ENCODE results near the gene SHC3.

SHC3 gene

GRCh38 chr9:89183146-89183545 lies 4.5 kb upstream of the SHC3 start:
- DNase-seq, result no peak

DNA sequence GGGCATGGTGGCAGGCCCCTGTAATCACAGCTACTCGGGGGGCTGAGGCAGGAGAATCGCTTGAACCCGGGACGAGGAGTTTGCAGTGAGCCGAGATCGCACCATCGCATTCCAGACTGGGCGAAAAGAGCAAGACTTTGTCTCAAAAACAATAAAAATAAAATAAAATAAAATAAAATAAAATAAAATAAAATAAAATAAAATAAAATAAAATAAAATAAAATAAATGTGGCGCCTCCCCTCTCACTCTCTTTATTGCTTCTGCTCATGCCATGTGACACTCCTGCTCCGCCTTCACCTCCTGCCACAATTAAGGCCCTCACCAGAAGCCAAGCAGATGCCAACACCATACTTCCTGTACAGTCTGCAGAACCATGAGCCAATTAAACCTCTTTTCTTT lies 3.8 kb upstream of the SHC3 start:
- DNase-seq, result no peak

- no peak for DNase-seq
Measured at GRCh38 chr9:89179895-89180734, 1.5 kb upstream of the SHC3 start.

DNA sequence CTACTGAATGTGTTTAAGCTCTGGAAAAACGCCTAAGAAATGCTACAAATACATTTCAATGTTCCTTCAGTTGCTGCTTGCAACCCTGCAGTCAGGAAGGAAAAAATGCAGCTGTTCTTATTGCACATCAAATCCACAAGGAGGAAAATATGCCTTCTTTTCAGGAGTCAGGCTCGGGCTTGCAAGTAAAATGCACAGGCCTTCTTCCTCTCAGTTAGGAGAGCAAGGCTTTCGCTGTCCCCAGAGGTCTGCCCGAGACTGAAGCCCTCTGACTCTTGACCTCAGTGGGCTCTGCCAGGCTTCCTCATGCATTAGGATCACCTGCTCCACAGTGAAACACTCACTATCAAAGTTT lies 899 bp upstream of the SHC3 start:
- no peak for DNase-seq

DNA sequence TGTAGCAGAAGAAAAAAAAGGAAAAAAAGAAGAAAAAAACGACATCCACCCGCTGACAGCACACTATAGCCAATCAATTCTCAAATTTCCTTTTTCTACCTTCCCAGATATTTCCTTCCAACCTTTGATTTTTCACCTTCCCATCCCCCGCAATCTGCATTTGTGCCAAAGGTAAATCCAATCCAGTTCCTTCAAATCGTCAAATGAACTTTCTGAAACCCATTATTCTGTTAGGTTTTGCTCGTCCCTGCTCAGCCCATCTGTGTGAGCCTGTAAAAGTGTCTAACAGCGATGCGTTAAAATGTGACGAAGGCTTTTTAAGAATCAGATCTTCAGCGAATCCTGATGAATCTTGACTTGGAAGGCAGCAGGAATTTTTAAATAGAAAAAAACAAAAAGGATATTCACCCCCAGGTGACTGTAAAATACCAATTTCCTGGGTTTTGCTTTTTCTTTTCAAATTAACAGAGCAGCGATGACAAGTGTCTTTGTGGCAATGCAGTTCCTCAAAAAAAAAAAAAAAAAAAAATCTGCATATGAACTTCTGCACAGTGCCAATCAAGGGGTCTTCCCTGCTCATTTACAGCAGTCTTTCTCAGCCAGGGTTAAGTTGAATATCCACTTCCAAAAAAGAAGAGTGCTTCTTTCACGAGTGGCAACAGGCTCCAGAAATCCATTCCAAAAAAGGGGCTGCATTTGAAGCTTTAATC lies 367 bp upstream of the SHC3 start:
- DNase-seq, result no peak

DNA sequence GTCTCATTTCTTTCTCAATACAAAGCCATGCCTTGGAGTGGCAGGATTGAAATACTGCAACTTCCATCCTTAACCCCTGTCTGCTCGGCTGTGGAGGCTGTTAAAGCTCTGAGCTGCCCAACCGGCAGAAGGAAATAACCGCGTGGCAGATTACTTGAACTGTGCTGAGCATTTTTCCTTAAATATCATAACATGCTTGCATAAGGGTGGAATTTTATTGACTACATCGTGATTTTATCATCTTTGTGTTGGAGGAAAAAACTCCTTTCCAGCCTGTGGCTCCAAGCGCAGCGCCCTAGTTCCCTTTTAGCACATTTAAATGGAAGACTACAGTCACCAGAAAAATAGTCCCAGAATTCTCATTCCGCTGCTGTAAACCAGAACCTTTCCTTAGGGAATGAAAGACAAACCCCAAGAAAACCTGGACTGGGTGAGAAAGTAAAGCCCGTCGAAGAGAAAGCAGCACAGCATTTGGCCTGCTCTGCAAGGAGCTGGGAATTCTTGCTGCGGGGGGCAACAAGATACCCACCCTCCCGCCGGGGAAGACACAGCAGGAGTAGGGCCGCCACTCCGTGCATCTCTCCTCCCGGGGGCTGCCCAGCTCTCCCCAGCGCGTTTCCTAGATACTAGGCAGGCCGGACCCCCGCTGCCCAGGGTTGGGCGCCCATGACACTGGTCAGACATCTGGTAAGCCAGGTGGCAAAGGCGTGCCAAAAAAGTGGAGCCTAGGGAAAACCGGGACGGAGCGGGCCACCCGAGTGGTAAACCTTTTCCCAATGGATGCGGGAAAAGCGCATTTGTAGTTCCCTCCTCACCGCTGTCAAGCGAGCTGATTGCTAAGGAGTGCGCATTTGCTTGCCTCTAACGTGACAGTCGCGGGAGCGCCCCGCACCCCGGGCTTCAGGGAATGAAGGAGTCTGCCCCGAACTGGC lies 1.3 kb downstream of the SHC3 start:
- no peak for DNase-seq

GRCh38 chr9:89175828-89176261 lies 2.8 kb downstream of the SHC3 start:
- no peak for DNase-seq

- DNase-seq, result no peak
Measured at GRCh38 chr9:89174291-89174690, 4.3 kb downstream of the SHC3 start.

GRCh38 chr9:89173072-89173471 lies 5.5 kb downstream of the SHC3 start:
- DNase-seq, result no peak

DNA sequence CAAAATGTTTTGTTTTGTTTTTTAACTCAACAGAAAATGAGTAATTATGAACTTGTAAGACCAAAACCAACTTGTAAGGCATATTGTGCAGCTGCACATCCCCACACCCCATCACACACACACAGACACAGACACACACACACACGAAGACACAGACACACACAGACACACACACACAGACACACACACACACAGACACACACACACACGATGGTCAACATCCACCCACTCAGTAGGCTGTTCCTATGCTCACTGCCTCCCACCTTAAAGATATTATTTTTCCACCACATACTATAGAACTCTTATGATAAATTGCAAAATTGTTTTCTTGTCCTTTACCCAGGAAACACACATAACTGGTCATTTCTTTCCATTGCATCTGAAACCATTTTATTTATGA lies 6.2 kb downstream of the SHC3 start:
- DNase-seq, result no peak

DNA sequence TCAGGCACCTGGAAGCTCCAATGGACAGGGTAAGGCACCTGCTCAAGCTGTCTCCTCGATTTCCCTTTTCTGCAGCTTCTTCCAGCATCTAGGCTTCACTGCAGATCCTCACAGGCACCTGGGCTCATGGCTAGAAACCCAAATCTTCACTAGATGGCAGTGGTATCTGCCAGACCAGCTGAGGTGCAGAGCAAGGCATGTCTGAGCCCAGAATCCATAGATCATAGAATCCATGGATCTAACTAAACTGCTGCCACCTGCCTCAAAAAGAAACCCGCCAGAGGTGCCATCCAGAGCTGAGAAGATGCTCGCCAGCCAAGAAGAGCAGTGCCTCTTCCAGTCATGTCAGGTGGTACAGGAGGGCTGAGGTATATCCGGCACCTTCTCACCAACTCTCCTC lies 6.9 kb downstream of the SHC3 start:
- no peak for DNase-seq

- no peak for DNase-seq
Measured at GRCh38 chr9:89171231-89171630, 7.4 kb downstream of the SHC3 start.

DNA sequence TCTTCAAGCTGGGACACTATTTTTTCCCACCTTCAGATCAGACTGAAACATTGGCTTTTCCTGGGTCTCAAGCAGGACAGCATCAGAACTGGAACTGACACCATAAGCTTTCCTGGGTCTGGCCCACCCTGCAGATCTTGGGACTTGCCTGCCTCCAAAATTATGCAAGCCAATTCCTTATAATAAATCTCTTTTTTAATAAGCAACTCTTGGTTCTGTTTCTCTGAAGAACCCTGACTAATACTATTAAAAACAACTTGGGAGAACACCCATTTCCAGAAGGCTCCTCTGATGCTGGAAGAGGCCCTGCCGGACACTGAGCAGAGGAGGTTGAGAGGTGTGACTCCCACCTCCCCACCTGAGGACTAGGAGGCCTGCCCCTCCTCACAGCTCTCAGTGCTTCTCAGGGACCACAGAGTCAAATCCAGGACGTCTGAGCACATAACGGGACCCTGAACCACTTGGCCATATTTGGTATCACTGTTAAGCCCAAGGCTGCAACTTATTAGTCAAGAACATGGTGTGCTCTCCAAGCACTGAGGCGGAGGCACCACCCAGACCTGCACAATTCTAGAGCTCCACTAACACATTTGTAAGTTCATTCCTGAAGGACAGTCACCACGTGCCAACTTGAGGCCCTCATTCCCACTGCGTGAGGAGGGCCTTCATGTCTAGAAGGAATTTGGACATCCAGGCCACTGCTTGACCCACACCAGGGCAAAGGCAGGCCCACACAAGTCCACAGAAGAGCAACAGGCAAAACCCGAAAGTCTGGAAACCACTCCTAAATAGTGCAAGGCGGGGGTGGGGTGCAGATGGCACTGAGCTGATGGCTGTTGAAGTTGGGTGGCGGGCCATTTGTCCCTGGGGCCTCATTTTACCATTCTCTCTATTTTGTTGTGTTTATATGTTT lies 9.5 kb downstream of the SHC3 start:
- DNase-seq, result no peak

GRCh38 chr9:89167788-89168187 lies 10.8 kb downstream of the SHC3 start:
- no peak for DNase-seq

DNA sequence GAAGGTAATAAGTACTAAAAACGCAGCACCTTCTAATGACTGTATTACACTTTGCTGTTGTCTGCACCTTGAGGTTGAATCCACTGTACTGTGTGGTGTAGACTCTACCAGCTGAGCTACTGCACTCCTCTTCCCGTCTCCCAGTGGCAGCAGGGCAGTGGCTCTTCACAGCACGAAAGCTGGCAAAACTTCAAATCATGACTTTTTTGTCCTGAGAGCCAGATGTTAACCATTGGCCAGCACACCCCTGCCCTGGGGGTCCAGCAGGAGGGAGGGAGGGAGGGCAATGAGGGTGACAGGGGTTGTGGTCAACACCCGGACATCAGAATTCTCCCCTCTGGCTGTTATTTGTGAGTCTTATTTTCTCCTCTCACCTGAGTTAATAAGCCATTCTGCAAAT lies 11.8 kb downstream of the SHC3 start:
- DNase-seq, result no peak

- no peak for DNase-seq
Measured at GRCh38 chr9:89165880-89166279, 12.7 kb downstream of the SHC3 start.

DNA sequence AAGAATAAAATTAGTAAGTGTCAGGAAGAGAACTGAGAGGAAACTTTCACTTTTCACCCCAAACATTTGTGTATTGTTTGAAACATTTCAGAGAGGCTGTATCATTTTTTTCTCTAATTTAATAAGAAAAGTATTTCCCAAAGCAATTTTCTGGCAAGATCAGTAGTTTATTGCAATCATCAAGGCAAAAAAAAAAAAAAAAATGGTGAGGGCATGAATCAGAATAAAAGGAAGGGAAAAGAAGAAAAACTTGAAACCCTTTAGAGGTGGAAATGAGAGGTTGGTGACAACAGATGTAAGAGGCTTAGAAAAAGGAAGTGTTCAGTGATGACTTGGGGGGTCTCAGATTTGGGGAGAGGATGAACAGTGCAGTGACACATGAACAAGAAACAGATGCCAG lies 13.3 kb downstream of the SHC3 start:
- DNase-seq, result no peak

- DNase-seq, result no peak
Measured at GRCh38 chr9:89161221-89161620, 17.4 kb downstream of the SHC3 start.

GRCh38 chr9:89160806-89161205 lies 17.8 kb downstream of the SHC3 start:
- DNase-seq, result no peak

- no peak for DNase-seq
Measured at GRCh38 chr9:89154651-89155336, 23.8 kb downstream of the SHC3 start.

- no peak for DNase-seq
Measured at GRCh38 chr9:89154218-89154617, 24.4 kb downstream of the SHC3 start.
